HCT116 (cell line): ENCODE data around the gene AGMAT. TPM values are rescaled to one million over a fixed set of nuclear protein-coding genes. Genes with fewer than 3 reads are reported as not detected.
A peak's percentile ranks its signal among the peaks of the same experiment; 100 is the strongest.

Source experiments
- ATAC-seq: fragments of 200-7000 bp; cut with Tn5 transposase; 2 replicates; pipeline ENCODE4 v1.9.1; 2020; ENCODE audit warnings: mild to moderate bottlenecking, moderate library complexity
- BruUV-seq: library from RNA; stranded (reverse); fragments of 400-500 nt; replicated peaks from 2 replicates; lab custom pipeline; 2021; lab: Mats Ljungman, UMichigan
- CTCF ChIA-PET: fragments of 300-600 bp; sonication (Branson Sonifier 250); formaldehyde crosslinking; loops from one replicate; lab custom pipeline; 2021; ENCODE audit warnings: antibody characterized with exemption; lab: Charles Lee
- POLR2A ChIA-PET: fragments of 300-600, 350-600 bp; sonication (Branson Sonifier 250); formaldehyde crosslinking; loops from one replicate; lab custom pipeline; 2021; ENCODE audit warnings: antibody characterized with exemption; lab: Charles Lee
- RAD21 ChIA-PET, 2 experiments: fragments of 300-600 bp; sonication (Branson Sonifier 250); formaldehyde crosslinking; loops; one replicate each; lab custom pipeline; 2023; ENCODE audit warnings: low total read pairs in 2 of 2; ENCODE audit not compliant: uncharacterized antibody in 2 of 2, unreplicated experiment in 2 of 2, low non-redundant PET in 1 of 2; lab: Charles Lee
- DNase-seq: peaks from one replicate; pipeline ENCODE4 v3.0.0-alpha.2; 2010; ENCODE audit warnings: low read depth, low spot score
- H2AFZ ChIP-seq: fragments of 200-600 bp; shearing (Covaris generic), sonication (generic); 2 replicates; pipeline ENCODE4 v1.6.1; 2017; ENCODE audit warnings: low read depth, mixed run types, mixed read lengths, antibody characterized with exemption, low read length; ENCODE audit not compliant: poor library complexity, severe bottlenecking
- H3K27ac ChIP-seq: 2 replicates; pipeline ENCODE4 v1.5.1; 2012; ENCODE audit warnings: low read depth, low read length
- H3K27me3 ChIP-seq: fragments of 200-600 bp; sonication (generic); 2 replicates; pipeline ENCODE4 v1.6.1; 2016; ENCODE audit warnings: mixed run types, low read length, mixed read lengths; ENCODE audit not compliant: insufficient read depth
- H3K36me3 ChIP-seq, 2 experiments: fragments of 200-500 bp in 1 of 2; fragments of 200-600 bp in 1 of 2; sonication (Bioruptor generic) in 1 of 2; sonication (generic) in 1 of 2; 2 replicates each; pipeline versions ENCODE4 v1.5.1 to v1.6.1; 2014 to 2016; ENCODE audit warnings: low read length in 2 of 2, inconsistent platforms in 1 of 2, mixed read lengths in 1 of 2, mixed run types in 1 of 2; ENCODE audit not compliant: insufficient read depth in 2 of 2, control insufficient read depth in 1 of 2
- H3K4me1 ChIP-seq, 2 experiments: fragments of 200-600 bp in 1 of 2; sonication (generic) in 1 of 2; 2 replicates each; pipeline versions ENCODE4 v1.5.1 to v1.6.1; 2012 to 2017; ENCODE audit warnings: low read length in 2 of 2, inconsistent platforms in 1 of 2, mild to moderate bottlenecking in 1 of 2, mixed read lengths in 1 of 2, mixed run types in 1 of 2, moderate library complexity in 1 of 2; ENCODE audit not compliant: insufficient read depth in 2 of 2, control insufficient read depth in 1 of 2
- H3K4me2 ChIP-seq: fragments of 200-600 bp; sonication (generic); 2 replicates; pipeline ENCODE4 v1.6.1; 2017; ENCODE audit warnings: mixed run types, low read length, mixed read lengths
- H3K4me3 ChIP-seq, 2 experiments: fragments of 200-600 bp in 1 of 2; sonication (generic) in 1 of 2; replicated peaks in 1 of 2; 2 replicates each; pipeline ENCODE4 v1.5.1; 2011 to 2016; ENCODE audit warnings: low read length in 2 of 2, control low read depth in 1 of 2, low read depth in 1 of 2, mild to moderate bottlenecking in 1 of 2, mixed read lengths in 1 of 2, mixed run types in 1 of 2
- H3K79me2 ChIP-seq: fragments of 200-600 bp; sonication (generic); 2 replicates; pipeline ENCODE4 v1.6.1; 2017; ENCODE audit warnings: mild to moderate bottlenecking, mixed run types, low read length, moderate library complexity, mixed read lengths; ENCODE audit not compliant: insufficient read depth
- H3K9ac ChIP-seq: fragments of 200-600 bp; sonication (generic); 2 replicates; pipeline ENCODE4 v1.6.1; 2016; ENCODE audit warnings: low read length, mixed read lengths
- H3K9me2 ChIP-seq: fragments of 200-600 bp; sonication (generic), shearing (Covaris generic); 2 replicates; pipeline ENCODE4 v1.6.1; 2017; ENCODE audit warnings: mixed run types, mild to moderate bottlenecking, moderate library complexity; ENCODE audit not compliant: insufficient read depth
- H3K9me3 ChIP-seq, 2 experiments: fragments of 200-500 bp in 1 of 2; fragments of 200-600 bp in 1 of 2; sonication (Bioruptor generic) in 1 of 2; sonication (generic) in 1 of 2; 2 replicates each; pipeline ENCODE4 v1.6.1; 2014 to 2017; ENCODE audit warnings: low read length in 2 of 2, mixed read lengths in 2 of 2, inconsistent platforms in 1 of 2, low read depth in 1 of 2, mild to moderate bottlenecking in 1 of 2, mixed run types in 1 of 2, moderate library complexity in 1 of 2; ENCODE audit not compliant: control insufficient read depth in 1 of 2, insufficient read depth in 1 of 2
- H4K20me1 ChIP-seq: fragments of 200-600 bp; sonication (generic), shearing (Covaris generic); 2 replicates; pipeline ENCODE4 v1.6.1; 2017; ENCODE audit warnings: mixed run types, mild to moderate bottlenecking, moderate library complexity; ENCODE audit not compliant: insufficient read depth
- CBX3 ChIP-seq: IDR thresholded peaks from 2 replicates; pipeline ENCODE4 v1.6.1; 2012; ENCODE audit warnings: low read depth
- EGR1 ChIP-seq: IDR thresholded peaks from 2 replicates; pipeline ENCODE4 v1.6.1; 2012; ENCODE audit warnings: low read depth
- ELF1 ChIP-seq: IDR thresholded peaks from 2 replicates; pipeline ENCODE4 v1.6.1; 2012; ENCODE audit warnings: low read depth, borderline replicate concordance
- JUND ChIP-seq: IDR thresholded peaks from 2 replicates; pipeline ENCODE4 v1.6.1; 2012
- POLR2A ChIP-seq: IDR thresholded peaks from 2 replicates; pipeline ENCODE4 v1.7.0; 2011; ENCODE audit warnings: borderline replicate concordance; ENCODE audit not compliant: insufficient read depth, insufficient read length; ENCODE audit errors: extremely low read depth
- SP1 ChIP-seq: IDR thresholded peaks from 2 replicates; pipeline ENCODE4 v1.6.1; 2012; ENCODE audit warnings: low read depth
- YY1 ChIP-seq: IDR thresholded peaks from 2 replicates; pipeline ENCODE4 v1.6.1; 2011; ENCODE audit warnings: low read length, low read depth, moderate library complexity, mild to moderate bottlenecking; ENCODE audit not compliant: insufficient replicate concordance; ENCODE audit errors: extremely low read depth
- intact Hi-C: fragments of 100-400 bp; cut with micrococcal nuclease; formaldehyde crosslinking; loops from 2 replicates; pipeline ENCODE4 v1.10.0; 2022
- total RNA-seq: library from RNA; stranded (reverse); gene quantifications from one replicate; pipeline ENCODE4 v1.2.1, GENCODE V29; 2021; ENCODE audit not compliant: unreplicated experiment
- TF ChIP-seq, protein P1 (sequence below): IDR thresholded peaks from 2 replicates; pipeline ENCODE4 v1.6.1; 2011; ENCODE audit warnings: mild to moderate bottlenecking, low read length, moderate library complexity; ENCODE audit not compliant: insufficient replicate concordance; ENCODE audit errors: extremely low read depth
- TF ChIP-seq, protein P2 (sequence below): IDR thresholded peaks from 2 replicates; pipeline ENCODE4 v1.6.1; 2012
- TF ChIP-seq, protein P3 (sequence below): IDR thresholded peaks from 2 replicates; pipeline ENCODE4 v1.6.1; 2012
- TF ChIP-seq, protein P4 (sequence below): IDR thresholded peaks from 2 replicates; pipeline ENCODE4 v1.6.1; 2012; ENCODE audit warnings: low read depth

The AGMAT gene
- total RNA-seq, 1 experiment from 2014 or later: not detected

DNA sequence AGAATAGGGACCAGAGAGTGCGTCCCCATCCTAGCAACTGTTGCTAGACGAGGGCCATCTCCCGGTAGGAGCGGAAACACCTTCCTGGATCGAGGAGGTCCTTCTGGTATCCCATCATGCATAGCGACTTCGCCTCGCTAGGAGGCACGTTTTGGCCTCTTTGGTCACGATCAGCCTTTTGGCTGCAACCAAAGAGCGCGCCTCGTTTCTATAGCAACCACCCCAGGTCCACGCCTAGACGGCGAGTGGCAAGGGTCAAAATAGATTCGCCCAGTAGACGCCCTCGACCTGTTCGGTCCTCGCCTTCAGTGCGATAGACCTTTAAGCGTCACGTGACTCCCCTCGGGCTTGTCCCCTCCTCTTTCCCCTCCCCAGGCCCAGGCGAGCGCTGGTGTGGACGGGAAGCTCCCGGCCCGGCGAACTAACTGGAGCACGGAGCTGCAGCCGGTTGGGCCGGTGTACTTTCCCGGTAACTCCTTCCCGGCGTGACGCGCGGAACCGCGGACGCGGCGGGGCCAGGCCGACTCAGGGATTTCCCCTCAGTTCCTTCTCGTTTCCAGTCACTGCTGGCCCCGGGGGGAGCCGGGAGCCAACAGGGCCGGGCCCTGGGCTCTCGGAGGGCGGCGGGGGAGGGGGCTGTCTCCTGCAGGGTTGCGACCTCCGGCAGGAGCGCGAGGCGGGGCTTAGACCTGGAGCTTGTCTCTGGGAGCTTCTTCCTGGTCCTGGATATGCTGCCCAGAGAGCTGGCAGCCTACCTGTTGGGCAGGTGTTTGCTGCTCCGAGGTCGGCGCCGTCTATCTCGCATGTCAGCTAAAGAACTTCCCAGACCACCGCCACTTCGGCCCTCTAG is 58.1 kb downstream of the AGMAT start, which contains the start of gene DNAJC16 (continued):
- TF ChIP-seq, protein P1, sequence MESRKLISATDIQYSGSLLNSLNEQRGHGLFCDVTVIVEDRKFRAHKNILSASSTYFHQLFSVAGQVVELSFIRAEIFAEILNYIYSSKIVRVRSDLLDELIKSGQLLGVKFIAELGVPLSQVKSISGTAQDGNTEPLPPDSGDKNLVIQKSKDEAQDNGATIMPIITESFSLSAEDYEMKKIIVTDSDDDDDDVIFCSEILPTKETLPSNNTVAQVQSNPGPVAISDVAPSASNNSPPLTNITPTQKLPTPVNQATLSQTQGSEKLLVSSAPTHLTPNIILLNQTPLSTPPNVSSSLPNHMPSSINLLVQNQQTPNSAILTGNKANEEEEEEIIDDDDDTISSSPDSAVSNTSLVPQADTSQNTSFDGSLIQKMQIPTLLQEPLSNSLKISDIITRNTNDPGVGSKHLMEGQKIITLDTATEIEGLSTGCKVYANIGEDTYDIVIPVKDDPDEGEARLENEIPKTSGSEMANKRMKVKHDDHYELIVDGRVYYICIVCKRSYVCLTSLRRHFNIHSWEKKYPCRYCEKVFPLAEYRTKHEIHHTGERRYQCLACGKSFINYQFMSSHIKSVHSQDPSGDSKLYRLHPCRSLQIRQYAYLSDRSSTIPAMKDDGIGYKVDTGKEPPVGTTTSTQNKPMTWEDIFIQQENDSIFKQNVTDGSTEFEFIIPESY: peak; percentile 84
- TF ChIP-seq EGR1: no peak
- no peak for TF ChIP-seq JUND

DNA sequence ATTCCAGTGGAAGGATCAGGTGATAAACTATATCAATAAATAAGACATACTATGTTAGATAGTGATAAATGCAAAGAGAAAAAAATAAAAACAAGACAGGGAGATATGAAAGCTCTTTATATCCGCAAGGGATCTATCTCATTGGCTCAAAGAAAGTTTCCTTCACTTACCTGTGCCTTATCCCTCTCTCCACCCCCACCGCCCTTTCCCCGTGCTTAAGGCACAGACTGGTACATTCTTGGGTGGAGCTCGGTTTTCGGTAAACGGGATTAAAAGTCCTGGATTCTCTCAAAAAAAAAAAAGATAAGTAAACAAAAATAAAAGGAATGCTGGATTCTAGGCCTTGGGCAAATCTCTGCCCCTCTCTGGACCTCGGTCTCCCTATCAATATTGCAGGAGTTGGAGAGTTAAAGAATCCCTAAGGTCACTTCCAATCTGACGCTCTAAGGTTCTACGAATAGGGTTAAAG is 58.8 kb downstream of the AGMAT start:
- no peak overlapping the region for H2AFZ ChIP-seq
- ChIA-PET CTCF (no interaction called here), POLR2A (no interaction called here), RAD21 (no interaction called here)
- peak overlapping the region; percentile 50 to 84 for H3K4me3 ChIP-seq
- H3K9ac ChIP-seq: peak overlapping the region; percentile 90
- no peak for DNase-seq
- peaks cover 10 to 31% of the 10 kb centered on the region in 2 experiments for H3K4me1 ChIP-seq
- BruUV-seq: no TSS peak
- peaks cover 26% of the 10 kb centered on the region for H3K79me2 ChIP-seq
- TF ChIP-seq, protein P2, sequence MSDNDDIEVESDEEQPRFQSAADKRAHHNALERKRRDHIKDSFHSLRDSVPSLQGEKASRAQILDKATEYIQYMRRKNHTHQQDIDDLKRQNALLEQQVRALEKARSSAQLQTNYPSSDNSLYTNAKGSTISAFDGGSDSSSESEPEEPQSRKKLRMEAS: no peak
- TF ChIP-seq, protein P3, sequence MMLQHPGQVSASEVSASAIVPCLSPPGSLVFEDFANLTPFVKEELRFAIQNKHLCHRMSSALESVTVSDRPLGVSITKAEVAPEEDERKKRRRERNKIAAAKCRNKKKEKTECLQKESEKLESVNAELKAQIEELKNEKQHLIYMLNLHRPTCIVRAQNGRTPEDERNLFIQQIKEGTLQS: no peak
- TF ChIP-seq CBX3 (0 out of 2 replicates have a peak, but pooled peaks have one; percentile 29), JUND (no peak), SP1 (no peak), YY1 (no peak), ELF1 (no peak), POLR2A (no peak)
- TF ChIP-seq, protein P4, sequence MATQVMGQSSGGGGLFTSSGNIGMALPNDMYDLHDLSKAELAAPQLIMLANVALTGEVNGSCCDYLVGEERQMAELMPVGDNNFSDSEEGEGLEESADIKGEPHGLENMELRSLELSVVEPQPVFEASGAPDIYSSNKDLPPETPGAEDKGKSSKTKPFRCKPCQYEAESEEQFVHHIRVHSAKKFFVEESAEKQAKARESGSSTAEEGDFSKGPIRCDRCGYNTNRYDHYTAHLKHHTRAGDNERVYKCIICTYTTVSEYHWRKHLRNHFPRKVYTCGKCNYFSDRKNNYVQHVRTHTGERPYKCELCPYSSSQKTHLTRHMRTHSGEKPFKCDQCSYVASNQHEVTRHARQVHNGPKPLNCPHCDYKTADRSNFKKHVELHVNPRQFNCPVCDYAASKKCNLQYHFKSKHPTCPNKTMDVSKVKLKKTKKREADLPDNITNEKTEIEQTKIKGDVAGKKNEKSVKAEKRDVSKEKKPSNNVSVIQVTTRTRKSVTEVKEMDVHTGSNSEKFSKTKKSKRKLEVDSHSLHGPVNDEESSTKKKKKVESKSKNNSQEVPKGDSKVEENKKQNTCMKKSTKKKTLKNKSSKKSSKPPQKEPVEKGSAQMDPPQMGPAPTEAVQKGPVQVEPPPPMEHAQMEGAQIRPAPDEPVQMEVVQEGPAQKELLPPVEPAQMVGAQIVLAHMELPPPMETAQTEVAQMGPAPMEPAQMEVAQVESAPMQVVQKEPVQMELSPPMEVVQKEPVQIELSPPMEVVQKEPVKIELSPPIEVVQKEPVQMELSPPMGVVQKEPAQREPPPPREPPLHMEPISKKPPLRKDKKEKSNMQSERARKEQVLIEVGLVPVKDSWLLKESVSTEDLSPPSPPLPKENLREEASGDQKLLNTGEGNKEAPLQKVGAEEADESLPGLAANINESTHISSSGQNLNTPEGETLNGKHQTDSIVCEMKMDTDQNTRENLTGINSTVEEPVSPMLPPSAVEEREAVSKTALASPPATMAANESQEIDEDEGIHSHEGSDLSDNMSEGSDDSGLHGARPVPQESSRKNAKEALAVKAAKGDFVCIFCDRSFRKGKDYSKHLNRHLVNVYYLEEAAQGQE: no peak
- H3K27me3 ChIP-seq: no peaks in the 10 kb centered on the region
- H4K20me1 ChIP-seq: no peaks in the 10 kb centered on the region
- H3K9me2 ChIP-seq: no peaks in the 10 kb centered on the region
- H3K36me3 ChIP-seq: 0 out of 4 replicates have a peak, but pooled peaks cover 0 to 2% of the 10 kb centered on the region in 2 experiments
- H3K27ac ChIP-seq: peak overlapping the region; percentile 54
- intact Hi-C loops: loop anchor here (5.0 kb wide), 2 partner anchors 91 to 621 kb away; partner anchors contain the start of gene DDI2
- no peaks in the 10 kb centered on the region for H3K9me3 ChIP-seq
- H3K4me2 ChIP-seq: peak overlapping the region; percentile 77
- no peak for ATAC-seq
